Body of pancreas (tissue), 4 donors: Measurements from ENCODE around the gene SRGAP2C.
"Not testable (repeated sequence)": the region's sequence is repeated elsewhere in the genome, so short reads cannot be mapped to it uniquely, and the experiment has no call there.

ENCODE experiments used
- CTCF ChIP-seq, 7 experiments: fragments of 450-650 bp in 4 of 7; fragments of 200-600 bp in 3 of 7; sonication (generic) in 3 of 7; IDR thresholded peaks; one replicate each; pipeline ENCODE4 v1.5.1; 2016 to 2019; ENCODE audit warnings: antibody characterized with exemption in 7 of 7
- POLR2A ChIP-seq, 3 donors: fragments of 450-650 bp; IDR thresholded peaks; one replicate each; pipeline ENCODE4 v1.6.1; 2016; ENCODE audit warnings: antibody characterized with exemption in 3 of 3, mild to moderate bottlenecking in 2 of 3

GRCh38 chr1:121216676-121217075 is 31.9 kb downstream of the SRGAP2C start:
- not testable (repeated sequence) for TF ChIP-seq CTCF, POLR2A (IDR thresholded peaks at IDR 0.05)
